ENCODE data around the gene MYADML2.
"Not testable (repeated sequence)": the region's sequence is repeated elsewhere in the genome, so short reads cannot be mapped to it uniquely, and the experiment has no call there.

MYADML2 gene

GRCh38 chr17:81947189-81947588 is at the start of gene MYADML2:
MYADML2 (minus strand) TSS chr17:81947233; CDS start chr17:81941741, 5,492 bp downstream.
- no peak for DNase-seq (ENCODE audit: low read depth)

GRCh38 chr17:81996232-81996756 is 49.3 kb upstream of the MYADML2 start:
- no peak for DNase-seq (ENCODE audit: low read depth)

- DNase-seq (ENCODE audit: low read depth) = no peak
These were observed 48.6 kb upstream of the MYADML2 start for GRCh38 chr17:81995463-81996231.

GRCh38 chr17:81994593-81995462 is 47.8 kb upstream of the MYADML2 start:
- no peak for DNase-seq (ENCODE audit: low read depth)

DNA sequence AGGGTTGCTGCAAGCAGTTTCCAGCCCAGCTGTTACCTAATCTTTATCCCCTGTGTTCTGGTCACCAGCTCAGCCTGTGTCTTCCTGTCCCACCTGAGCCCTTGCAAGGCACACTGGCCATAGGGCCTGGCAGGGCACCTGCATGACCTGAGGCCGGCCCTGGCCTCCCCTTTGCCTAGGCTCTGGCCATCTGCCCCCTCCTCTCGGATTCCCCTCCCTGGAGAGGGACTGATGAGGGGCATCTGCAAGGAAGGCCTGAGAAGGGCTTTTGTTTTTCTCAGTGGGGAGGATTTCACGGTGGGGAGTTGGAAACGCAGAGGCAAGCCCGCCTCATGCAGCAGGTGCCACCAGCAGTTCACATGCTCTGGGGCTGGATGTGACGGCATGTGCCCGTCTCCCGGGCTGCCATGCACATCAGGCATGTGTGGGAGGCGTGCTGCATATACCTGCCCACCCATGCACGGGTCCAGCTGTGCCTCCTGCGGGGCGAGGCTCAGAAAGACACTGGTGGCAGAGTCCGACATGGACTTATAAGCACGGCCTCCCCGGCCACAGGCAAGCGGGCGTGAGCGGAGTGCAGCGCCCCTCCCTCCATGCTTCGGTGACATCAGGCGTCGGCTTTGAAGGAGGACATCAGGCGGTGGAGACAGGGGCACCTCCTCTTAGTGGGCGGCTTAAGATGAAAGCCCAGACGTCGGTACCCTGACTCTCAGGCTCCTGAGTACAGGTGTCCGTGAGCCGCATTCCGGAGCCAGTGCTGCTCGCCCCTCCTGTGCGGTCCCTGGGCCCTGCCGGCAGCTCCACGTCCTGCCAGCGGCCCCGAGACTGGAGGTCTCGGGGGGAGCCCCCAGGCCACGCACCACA is 46.9 kb upstream of the MYADML2 start:
- DNase-seq (ENCODE audit: low read depth) = no peak

DNA sequence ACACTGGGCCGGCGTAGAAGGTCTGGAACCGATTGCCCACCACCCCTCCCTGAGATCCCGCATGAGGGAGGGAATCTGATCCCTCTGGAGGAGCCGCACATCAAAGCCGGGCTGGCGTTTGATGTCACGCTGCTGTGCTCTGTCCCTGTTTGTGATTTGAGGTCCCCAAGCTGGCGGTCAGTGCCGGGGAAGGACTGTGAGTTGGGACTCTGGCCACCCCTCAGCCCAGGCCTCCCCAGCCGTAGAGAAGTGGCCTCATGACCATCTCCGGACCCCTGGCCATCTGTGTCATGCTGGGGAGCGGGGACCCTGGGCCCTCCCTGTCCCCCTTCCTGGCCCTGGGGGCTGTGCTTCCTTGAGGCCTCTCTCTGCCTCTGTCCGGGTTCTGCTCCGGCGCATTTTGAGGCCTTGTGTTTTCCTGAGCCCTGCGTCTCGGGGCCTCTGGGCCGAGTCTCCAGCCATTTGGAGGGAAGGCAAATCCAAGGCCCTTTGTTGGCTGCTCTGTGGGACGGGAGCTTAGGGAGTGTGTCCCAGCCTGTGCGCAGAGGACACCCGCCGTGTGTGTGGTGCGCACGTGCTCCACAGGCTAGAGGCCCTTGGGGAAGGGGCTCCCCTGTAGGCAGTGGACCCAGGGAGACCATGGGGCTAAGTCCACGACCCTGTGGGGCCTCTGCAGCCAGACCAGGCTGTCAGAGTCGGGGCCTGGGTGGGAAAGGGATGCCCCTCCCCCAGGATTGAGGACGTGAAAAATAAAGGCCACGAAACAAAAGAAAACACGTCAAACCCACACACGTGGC is 45.5 kb upstream of the MYADML2 start:
- DNase-seq (ENCODE audit: low read depth) = no peak

DNA sequence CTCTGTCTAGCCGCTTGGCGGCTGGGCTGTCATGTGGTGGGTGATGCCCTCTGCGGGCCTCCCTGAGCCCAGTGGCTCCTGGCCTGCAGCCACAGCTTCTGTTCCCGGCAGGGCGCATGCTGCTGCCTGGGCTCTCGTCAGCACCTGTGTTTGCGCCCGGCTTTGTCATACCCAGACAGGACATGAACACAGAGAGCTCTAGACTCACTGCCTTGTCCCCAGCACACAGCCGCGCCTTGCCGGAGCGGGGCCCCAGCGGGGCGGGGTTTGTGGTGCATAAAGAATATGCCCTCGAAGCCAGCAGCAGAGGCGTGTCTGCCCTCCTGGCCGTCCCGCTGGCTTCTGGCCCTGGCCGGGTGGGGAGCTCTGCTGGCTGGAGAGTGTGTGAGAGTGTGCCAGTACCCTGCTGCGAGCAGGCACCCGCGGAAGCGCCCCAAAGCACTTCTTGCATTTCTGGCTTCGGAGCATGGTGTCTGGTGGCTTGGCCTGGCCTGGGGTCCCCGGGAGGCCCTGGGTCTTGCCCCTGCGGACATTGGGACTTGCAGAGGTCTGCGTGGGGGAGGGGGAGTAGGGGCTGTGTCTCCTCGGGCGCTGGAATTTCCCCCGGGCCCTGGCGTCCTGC is 44.8 kb upstream of the MYADML2 start:
- no peak for DNase-seq (ENCODE audit: low read depth)

DNA sequence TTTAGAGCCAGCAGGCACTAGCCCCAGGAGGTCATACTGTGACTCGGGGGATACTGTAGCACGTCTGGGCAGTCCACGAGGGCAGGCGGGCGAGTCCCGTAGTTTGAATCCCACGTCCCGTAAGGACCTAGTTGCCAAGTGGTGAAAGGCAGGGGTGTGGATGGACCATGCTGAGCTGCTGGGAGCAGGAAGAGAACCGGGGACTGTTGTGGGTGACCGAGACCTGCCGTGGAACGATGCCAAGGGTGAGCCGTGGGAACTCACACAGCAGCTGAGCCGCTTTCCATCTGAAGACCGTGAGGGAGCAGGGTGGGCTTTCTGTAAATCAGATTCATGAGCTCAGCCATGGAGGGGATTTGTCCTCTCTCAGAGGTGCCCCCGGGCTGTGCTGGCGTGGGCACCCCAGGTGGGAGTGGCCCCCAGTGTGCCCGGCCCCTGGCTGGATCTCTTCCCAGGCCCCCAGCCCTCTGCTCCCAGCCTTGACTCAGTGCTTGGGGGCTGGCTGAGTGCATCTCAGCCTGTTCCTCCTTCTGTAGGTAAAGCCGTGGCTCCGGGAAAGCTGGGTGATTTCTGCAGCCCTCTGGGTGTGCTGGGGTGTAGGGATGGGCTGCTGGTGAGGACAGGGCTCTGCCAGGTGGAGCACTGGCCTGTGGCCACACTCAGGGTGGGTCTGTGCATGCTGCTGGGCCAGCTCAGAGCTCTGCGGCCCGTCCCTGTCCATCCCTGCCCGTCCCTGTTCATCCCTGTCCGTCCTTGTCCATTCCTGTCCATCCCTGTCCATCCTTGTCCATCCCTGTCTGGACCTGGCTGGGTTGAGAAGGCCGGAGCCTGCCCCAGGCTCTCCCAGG is 44.0 kb upstream of the MYADML2 start:
- no peak for DNase-seq (ENCODE audit: low read depth)

- no peak for DNase-seq (ENCODE audit: low read depth)
These were observed 40.2 kb upstream of the MYADML2 start for GRCh38 chr17:81987161-81987770.

DNA sequence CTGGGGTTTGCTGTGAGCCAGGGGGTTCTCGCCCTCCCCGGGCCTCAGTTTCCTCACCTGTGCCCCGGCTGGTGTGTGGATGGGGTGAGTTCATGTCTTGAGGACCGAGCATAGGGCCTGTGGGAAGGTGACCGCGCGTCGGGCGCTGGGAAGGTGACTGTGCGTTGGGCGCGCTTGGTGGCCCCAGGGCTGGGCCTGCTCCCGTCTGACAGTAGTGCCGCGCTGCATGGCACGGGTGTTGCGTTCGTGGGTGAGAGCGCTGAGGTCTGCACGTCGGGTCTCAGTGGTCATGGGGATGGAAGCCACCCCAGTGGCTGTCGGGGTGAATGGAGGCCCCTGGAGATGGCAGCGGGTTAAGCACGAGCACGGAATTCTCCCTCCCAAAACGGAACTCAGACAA is 39.6 kb upstream of the MYADML2 start:
- no peak for DNase-seq (ENCODE audit: low read depth)

- DNase-seq (ENCODE audit: low read depth) = no peak
These were observed 37.9 kb upstream of the MYADML2 start for GRCh38 chr17:81984773-81985410.

DNA sequence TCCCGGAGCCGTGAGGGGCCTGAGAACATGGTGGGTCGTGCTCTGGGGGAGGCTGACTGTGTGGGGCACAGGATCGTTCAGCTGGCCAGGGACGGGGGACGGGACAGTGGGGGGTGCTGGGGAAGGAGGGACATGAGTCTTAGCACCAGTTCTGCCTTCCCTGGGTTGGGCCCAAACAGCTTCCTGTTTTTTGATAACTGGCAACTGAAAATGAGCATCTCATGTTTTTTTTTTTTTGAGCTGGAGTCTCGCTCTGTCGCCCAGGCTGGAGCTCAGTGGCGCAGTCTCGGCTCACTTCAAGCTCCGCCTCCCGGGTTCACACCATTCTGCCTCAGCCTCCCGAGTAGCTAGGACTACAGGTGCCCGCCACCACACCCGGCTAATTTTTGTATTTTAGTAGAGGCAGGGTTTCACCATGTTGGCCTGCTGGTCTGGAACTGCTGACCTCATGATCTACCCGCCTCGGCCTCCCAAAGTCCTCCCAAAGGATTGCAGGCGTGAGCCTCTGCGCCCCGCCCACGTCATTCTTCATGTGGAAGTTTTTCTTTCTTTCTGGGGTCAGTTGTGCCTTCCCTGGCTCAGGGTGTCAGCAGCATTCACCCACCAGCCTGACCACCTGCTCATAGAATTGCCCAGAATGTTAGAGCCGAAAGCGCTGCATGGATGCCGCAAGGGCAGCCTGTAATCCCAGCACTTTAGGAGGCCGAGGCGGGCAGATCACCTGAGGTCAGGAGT is 36.8 kb upstream of the MYADML2 start:
- DNase-seq (ENCODE audit: low read depth) = no peak

DNA sequence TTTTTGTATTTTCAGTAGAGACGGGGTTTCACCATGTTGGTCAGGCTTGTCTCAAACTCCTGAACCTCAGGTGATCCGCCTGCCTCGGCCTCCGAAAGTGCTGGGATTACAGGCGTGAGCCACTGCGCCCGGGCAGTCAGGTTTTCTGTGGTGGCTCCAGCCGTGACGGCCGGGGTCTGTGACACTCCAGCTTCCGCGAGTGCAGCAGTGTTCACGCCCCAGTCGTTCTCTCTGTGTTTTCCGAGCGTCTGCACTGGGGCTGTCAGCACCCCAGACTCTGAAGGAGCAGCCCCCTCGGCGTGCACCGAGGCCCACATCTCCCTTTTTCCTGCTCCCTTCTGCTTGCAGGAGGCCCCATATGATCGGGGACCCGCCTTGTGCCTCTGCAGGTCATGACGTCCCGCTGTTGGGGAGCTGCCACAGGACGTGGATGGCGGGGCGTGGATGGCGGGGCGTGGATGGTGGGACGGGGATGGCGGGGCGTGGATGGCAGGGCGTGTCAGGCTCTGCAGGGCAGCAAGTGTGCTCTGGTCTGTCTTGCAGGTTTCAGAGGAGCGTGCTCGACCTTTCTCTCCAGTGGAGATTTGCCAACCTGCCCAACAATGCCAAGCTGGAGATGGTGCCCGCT is 36.1 kb upstream of the MYADML2 start:
- DNase-seq (ENCODE audit: low read depth) = no peak

- not testable (repeated sequence) for DNase-seq (ENCODE audit: low read depth)
These were observed 34.5 kb upstream of the MYADML2 start for GRCh38 chr17:81981511-81981910.

DNA sequence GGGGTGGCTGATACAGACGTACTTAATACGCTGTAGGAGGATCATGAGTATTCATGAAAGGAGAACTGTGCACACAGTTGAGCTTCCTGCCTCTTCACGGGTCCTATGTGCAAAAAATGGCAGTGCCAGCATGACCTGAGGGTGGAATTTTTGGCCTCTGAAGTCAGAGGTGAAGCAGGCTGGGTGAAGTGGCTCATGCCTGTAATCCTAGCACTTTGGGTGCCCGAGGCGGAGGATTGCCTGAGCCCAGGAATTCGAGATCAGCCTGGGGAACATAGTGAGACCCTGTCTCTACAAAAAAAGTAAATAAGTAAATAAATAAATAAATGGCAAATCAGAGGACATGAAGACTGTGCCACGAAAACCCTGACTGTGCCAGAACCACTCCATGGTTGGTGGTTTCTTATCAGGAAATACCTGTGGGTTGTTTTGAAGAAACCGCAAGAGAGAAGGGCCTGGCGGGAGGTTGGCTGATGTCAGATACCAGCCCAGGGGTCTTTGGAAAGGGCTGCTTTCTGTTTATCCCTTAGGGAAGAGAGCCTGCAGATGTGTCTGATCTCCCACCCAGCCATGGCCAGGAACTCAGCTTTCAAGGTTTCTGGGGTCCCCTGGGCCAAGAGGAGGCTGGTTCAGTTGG is 33.8 kb upstream of the MYADML2 start:
- no peak for DNase-seq (ENCODE audit: low read depth)

- no peak for DNase-seq (ENCODE audit: low read depth)
These were observed 33.1 kb upstream of the MYADML2 start for GRCh38 chr17:81980122-81980521.

Data from HS-27A (cell line).